ENCODE data around the gene IGFN1.

IGFN1 gene

GRCh38 chr1:201185527-201186128, 5.0 kb upstream of the IGFN1 start:
- DNase-seq: peak in 1 of 5 experiments; percentile 6

- DNase-seq: no peak
Observed at GRCh38 chr1:201186192-201186591, 4.4 kb upstream of the IGFN1 start.

GRCh38 chr1:201189085-201189484, 1.5 kb upstream of the IGFN1 start:
- DNase-seq: no peak

GRCh38 chr1:201190005-201190404, 619 bp upstream of the IGFN1 start:
- no peak for DNase-seq

GRCh38 chr1:201191653-201192260, 1.1 kb downstream of the IGFN1 start:
- DNase-seq: peak in 1 of 5 experiments; percentile 9

- DNase-seq: no peak
Observed at GRCh38 chr1:201192261-201192788, 1.7 kb downstream of the IGFN1 start.

GRCh38 chr1:201194046-201194445, 3.4 kb downstream of the IGFN1 start:
- no peak for DNase-seq

GRCh38 chr1:201198598-201198997, 8.0 kb downstream of the IGFN1 start:
- DNase-seq: no peak

- no peak for DNase-seq
Observed at GRCh38 chr1:201205036-201205435, 14.4 kb downstream of the IGFN1 start.

GRCh38 chr1:201206176-201206575, 15.6 kb downstream of the IGFN1 start:
- no peak for DNase-seq

GRCh38 chr1:201207046-201207445, 16.4 kb downstream of the IGFN1 start:
- no peak for DNase-seq

GRCh38 chr1:201208236-201208635, 17.6 kb downstream of the IGFN1 start:
- no peak for DNase-seq

GRCh38 chr1:201212056-201212455, 21.4 kb downstream of the IGFN1 start:
- no peak for DNase-seq

GRCh38 chr1:201212461-201213055, 21.9 kb downstream of the IGFN1 start:
- DNase-seq: no peak

GRCh38 chr1:201213106-201213770, 22.6 kb downstream of the IGFN1 start:
- no peak for DNase-seq

GRCh38 chr1:201213926-201214325, 23.3 kb downstream of the IGFN1 start:
- no peak for DNase-seq

GRCh38 chr1:201214461-201214860, 23.8 kb downstream of the IGFN1 start:
- no peak for DNase-seq

GRCh38 chr1:201214886-201215285, 24.3 kb downstream of the IGFN1 start:
- DNase-seq: no peak

GRCh38 chr1:201215531-201216357, 25.1 kb downstream of the IGFN1 start:
- no peak for DNase-seq

- no peak for DNase-seq
Observed at GRCh38 chr1:201216395-201217085, 25.9 kb downstream of the IGFN1 start.

- DNase-seq: no peak
Observed at GRCh38 chr1:201217146-201217545, 26.5 kb downstream of the IGFN1 start.

GRCh38 chr1:201217851-201218250, 27.2 kb downstream of the IGFN1 start:
- DNase-seq: no peak

Measured in T-helper 2 cell (primary cell).